HG02885 (cell line): ENCODE data around the gene NDC80.
A peak's percentile ranks its signal among the peaks of the same experiment; 100 is the strongest.
"Not testable (repeated sequence)": the region's sequence is repeated elsewhere in the genome, so short reads cannot be mapped to it uniquely, and the experiment has no call there.

ENCODE experiments used
- ATAC-seq: cut with Tn5 transposase; IDR thresholded peaks from one replicate; pipeline ENCODE4 v1.9.1; 2021; ENCODE audit warnings: mild to moderate bottlenecking; ENCODE audit not compliant: unreplicated experiment, poor library complexity

NDC80 gene

GRCh38 chr18:2617401-2617998, 46.1 kb downstream of the NDC80 start:
- no peak for ATAC-seq

- no peak for ATAC-seq
Observed at GRCh38 chr18:2618009-2618408, 46.7 kb downstream of the NDC80 start.

GRCh38 chr18:2625217-2625616, 53.9 kb downstream of the NDC80 start:
- ATAC-seq, result no peak

GRCh38 chr18:2627821-2628276, 56.5 kb downstream of the NDC80 start:
- ATAC-seq, result no peak

GRCh38 chr18:2629003-2629402, 57.6 kb downstream of the NDC80 start:
- no peak for ATAC-seq

- no peak for ATAC-seq
Observed at GRCh38 chr18:2635586-2635985, 64.2 kb downstream of the NDC80 start.

GRCh38 chr18:2636126-2636631, 64.8 kb downstream of the NDC80 start:
- ATAC-seq, result peak; percentile 11

GRCh38 chr18:2641638-2642037, 70.3 kb downstream of the NDC80 start:
- ATAC-seq, result peak; percentile 76

- no peak for ATAC-seq
Observed at GRCh38 chr18:2642771-2643170, 71.4 kb downstream of the NDC80 start.

- no peak for ATAC-seq
Observed at GRCh38 chr18:2644535-2644934, 73.2 kb downstream of the NDC80 start.

- ATAC-seq, result no peak
Observed at GRCh38 chr18:2651981-2652380, 80.6 kb downstream of the NDC80 start.

GRCh38 chr18:2653467-2653866, 82.1 kb downstream of the NDC80 start:
- ATAC-seq, result no peak

GRCh38 chr18:2654169-2654927, 83.0 kb downstream of the NDC80 start:
- no peak for ATAC-seq

GRCh38 chr18:2654928-2655177, 83.5 kb downstream of the NDC80 start:
- ATAC-seq, result peak; percentile 45

GRCh38 chr18:2655178-2655953, 84.0 kb downstream of the NDC80 start, which contains the start of gene SMCHD1:
TSS of gene SMCHD1 (plus strand) at chr18:2655726. CDS start at chr18:2656076, 350 bp downstream.
- peak; percentile 76 for ATAC-seq

- ATAC-seq, result no peak
Observed at GRCh38 chr18:2655954-2656236, 84.5 kb downstream of the NDC80 start.

- peak; percentile 12 for ATAC-seq
Observed at GRCh38 chr18:2656237-2656980, 85.1 kb downstream of the NDC80 start.

- no peak for ATAC-seq
Observed at GRCh38 chr18:2656981-2657512, 85.7 kb downstream of the NDC80 start.

- ATAC-seq, result no peak
Observed at GRCh38 chr18:2657788-2658458, 86.6 kb downstream of the NDC80 start.

GRCh38 chr18:2660849-2661248, 89.5 kb downstream of the NDC80 start:
- not testable (repeated sequence) for ATAC-seq
